ENCODE data around the gene SH3PXD2A.

GRCh38 chr10:103590060-103590459 lies 265.3 kb downstream of the SH3PXD2A start:
- TF ChIP-seq, protein P1, sequence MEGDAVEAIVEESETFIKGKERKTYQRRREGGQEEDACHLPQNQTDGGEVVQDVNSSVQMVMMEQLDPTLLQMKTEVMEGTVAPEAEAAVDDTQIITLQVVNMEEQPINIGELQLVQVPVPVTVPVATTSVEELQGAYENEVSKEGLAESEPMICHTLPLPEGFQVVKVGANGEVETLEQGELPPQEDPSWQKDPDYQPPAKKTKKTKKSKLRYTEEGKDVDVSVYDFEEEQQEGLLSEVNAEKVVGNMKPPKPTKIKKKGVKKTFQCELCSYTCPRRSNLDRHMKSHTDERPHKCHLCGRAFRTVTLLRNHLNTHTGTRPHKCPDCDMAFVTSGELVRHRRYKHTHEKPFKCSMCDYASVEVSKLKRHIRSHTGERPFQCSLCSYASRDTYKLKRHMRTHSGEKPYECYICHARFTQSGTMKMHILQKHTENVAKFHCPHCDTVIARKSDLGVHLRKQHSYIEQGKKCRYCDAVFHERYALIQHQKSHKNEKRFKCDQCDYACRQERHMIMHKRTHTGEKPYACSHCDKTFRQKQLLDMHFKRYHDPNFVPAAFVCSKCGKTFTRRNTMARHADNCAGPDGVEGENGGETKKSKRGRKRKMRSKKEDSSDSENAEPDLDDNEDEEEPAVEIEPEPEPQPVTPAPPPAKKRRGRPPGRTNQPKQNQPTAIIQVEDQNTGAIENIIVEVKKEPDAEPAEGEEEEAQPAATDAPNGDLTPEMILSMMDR (tag by site-specific recombination; IDR thresholded peaks at IDR 0.05), result no peak
- no peak for TF ChIP-seq ZNF658 (tag by site-specific recombination; IDR thresholded peaks at IDR 0.05)
- TF ChIP-seq, protein P2, sequence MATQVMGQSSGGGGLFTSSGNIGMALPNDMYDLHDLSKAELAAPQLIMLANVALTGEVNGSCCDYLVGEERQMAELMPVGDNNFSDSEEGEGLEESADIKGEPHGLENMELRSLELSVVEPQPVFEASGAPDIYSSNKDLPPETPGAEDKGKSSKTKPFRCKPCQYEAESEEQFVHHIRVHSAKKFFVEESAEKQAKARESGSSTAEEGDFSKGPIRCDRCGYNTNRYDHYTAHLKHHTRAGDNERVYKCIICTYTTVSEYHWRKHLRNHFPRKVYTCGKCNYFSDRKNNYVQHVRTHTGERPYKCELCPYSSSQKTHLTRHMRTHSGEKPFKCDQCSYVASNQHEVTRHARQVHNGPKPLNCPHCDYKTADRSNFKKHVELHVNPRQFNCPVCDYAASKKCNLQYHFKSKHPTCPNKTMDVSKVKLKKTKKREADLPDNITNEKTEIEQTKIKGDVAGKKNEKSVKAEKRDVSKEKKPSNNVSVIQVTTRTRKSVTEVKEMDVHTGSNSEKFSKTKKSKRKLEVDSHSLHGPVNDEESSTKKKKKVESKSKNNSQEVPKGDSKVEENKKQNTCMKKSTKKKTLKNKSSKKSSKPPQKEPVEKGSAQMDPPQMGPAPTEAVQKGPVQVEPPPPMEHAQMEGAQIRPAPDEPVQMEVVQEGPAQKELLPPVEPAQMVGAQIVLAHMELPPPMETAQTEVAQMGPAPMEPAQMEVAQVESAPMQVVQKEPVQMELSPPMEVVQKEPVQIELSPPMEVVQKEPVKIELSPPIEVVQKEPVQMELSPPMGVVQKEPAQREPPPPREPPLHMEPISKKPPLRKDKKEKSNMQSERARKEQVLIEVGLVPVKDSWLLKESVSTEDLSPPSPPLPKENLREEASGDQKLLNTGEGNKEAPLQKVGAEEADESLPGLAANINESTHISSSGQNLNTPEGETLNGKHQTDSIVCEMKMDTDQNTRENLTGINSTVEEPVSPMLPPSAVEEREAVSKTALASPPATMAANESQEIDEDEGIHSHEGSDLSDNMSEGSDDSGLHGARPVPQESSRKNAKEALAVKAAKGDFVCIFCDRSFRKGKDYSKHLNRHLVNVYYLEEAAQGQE (tag by site-specific recombination; IDR thresholded peaks at IDR 0.05), result no peak
- TF ChIP-seq ZNF768 (tag by site-specific recombination; IDR thresholded peaks at IDR 0.05), result no peak
- TF ChIP-seq ZNF311 (tag by site-specific recombination; IDR thresholded peaks at IDR 0.05; ENCODE audit: borderline replicate concordance), result no peak
- no peak for TF ChIP-seq INSM2 (tag by site-specific recombination; IDR thresholded peaks at IDR 0.05)
- TF ChIP-seq ZSCAN16 (tag by site-specific recombination; IDR thresholded peaks at IDR 0.05), result no peak
- no peak for TF ChIP-seq ZNF341 (tag by site-specific recombination; IDR thresholded peaks at IDR 0.05; ENCODE audit: low read depth)
- TF ChIP-seq ZNF350 (tag by site-specific recombination; IDR thresholded peaks at IDR 0.05), result no peak
- TF ChIP-seq, protein P3, sequence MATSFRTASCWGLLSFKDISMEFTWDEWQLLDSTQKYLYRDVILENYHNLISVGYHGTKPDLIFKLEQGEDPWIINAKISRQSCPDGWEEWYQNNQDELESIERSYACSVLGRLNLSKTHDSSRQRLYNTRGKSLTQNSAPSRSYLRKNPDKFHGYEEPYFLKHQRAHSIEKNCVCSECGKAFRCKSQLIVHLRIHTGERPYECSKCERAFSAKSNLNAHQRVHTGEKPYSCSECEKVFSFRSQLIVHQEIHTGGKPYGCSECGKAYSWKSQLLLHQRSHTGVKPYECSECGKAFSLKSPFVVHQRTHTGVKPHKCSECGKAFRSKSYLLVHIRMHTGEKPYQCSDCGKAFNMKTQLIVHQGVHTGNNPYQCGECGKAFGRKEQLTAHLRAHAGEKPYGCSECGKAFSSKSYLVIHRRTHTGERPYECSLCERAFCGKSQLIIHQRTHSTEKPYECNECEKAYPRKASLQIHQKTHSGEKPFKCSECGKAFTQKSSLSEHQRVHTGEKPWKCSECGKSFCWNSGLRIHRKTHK (tag by site-specific recombination; IDR thresholded peaks at IDR 0.05), result no peak
- TF ChIP-seq BCL11B (tag by site-specific recombination; IDR thresholded peaks at IDR 0.05; ENCODE audit: low read depth), result no peak
